GM23338 (cell line): Measurements from ENCODE around the gene TANGO6.
"Not testable (repeated sequence)": the region's sequence is repeated elsewhere in the genome, so short reads cannot be mapped to it uniquely, and the experiment has no call there.

ENCODE experiments used
- EZH2 ChIP-seq: fragments of 200-600 bp; sonication (generic); IDR thresholded peaks from one replicate; pipeline ENCODE4 v1.8.0; 2017; ENCODE audit warnings: antibody characterized with exemption, mild to moderate bottlenecking, low read depth; ENCODE audit not compliant: unreplicated experiment
- JUNB ChIP-seq: IDR thresholded peaks from one replicate; pipeline ENCODE4 v1.6.1; 2016; ENCODE audit warnings: antibody characterized with exemption; ENCODE audit not compliant: unreplicated experiment
- POLR2AphosphoS5 ChIP-seq: IDR thresholded peaks from 2 replicates; pipeline ENCODE4 v1.6.1; 2016; ENCODE audit warnings: antibody characterized with exemption, low read depth
- ZNF331 ChIP-seq: fragments of 250-450 bp; sonication (Bioruptor Pico); IDR thresholded peaks from 2 replicates; pipeline ENCODE4 v1.5.0; 2020; ENCODE audit warnings: low read depth, mild to moderate bottlenecking, moderate library complexity
- TF ChIP-seq, protein P1 (sequence below), 2 experiments: fragments of 200-600 bp in 1 of 2; sonication (generic) in 1 of 2; conservative IDR thresholded peaks; 2 replicates each; pipeline versions ENCODE4 v1.5.1 to v1.6.1; 2016 to 2017; ENCODE audit warnings: antibody characterized with exemption in 2 of 2, low read depth in 2 of 2, mild to moderate bottlenecking in 2 of 2, moderate library complexity in 1 of 2
- TF ChIP-seq, protein P2 (sequence below): IDR thresholded peaks from one replicate; pipeline ENCODE4 v1.6.1; 2018; ENCODE audit warnings: antibody characterized with exemption; ENCODE audit not compliant: unreplicated experiment

DNA sequence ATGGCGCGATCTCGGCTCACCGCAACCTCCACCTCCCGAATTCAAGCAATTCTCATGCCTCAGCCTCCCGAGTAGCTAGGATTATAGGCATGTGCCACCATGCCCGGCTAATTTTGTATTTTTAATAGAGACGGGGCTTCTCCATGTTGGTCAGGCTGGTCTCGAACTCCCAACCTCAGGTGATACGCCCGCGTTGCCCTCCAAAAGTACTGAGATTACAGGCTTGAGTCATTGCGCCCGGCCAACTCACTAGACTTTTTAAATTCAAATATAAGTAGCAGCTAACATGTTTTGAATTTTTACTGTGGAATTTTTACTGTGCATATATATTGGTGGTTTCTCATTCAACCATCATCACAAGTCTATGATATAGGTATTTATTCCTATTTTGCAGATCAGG, 281.6 kb downstream of the TANGO6 start:
- TF ChIP-seq, protein P1, sequence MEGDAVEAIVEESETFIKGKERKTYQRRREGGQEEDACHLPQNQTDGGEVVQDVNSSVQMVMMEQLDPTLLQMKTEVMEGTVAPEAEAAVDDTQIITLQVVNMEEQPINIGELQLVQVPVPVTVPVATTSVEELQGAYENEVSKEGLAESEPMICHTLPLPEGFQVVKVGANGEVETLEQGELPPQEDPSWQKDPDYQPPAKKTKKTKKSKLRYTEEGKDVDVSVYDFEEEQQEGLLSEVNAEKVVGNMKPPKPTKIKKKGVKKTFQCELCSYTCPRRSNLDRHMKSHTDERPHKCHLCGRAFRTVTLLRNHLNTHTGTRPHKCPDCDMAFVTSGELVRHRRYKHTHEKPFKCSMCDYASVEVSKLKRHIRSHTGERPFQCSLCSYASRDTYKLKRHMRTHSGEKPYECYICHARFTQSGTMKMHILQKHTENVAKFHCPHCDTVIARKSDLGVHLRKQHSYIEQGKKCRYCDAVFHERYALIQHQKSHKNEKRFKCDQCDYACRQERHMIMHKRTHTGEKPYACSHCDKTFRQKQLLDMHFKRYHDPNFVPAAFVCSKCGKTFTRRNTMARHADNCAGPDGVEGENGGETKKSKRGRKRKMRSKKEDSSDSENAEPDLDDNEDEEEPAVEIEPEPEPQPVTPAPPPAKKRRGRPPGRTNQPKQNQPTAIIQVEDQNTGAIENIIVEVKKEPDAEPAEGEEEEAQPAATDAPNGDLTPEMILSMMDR (conservative IDR thresholded peaks at IDR 0.05; ENCODE audit: low read depth in 2 of 2), result not testable (repeated sequence)
- not testable (repeated sequence) for TF ChIP-seq POLR2AphosphoS5; ZNF331 (CRISPR knock-in tag); EZH2; JUNB
- TF ChIP-seq, protein P2, sequence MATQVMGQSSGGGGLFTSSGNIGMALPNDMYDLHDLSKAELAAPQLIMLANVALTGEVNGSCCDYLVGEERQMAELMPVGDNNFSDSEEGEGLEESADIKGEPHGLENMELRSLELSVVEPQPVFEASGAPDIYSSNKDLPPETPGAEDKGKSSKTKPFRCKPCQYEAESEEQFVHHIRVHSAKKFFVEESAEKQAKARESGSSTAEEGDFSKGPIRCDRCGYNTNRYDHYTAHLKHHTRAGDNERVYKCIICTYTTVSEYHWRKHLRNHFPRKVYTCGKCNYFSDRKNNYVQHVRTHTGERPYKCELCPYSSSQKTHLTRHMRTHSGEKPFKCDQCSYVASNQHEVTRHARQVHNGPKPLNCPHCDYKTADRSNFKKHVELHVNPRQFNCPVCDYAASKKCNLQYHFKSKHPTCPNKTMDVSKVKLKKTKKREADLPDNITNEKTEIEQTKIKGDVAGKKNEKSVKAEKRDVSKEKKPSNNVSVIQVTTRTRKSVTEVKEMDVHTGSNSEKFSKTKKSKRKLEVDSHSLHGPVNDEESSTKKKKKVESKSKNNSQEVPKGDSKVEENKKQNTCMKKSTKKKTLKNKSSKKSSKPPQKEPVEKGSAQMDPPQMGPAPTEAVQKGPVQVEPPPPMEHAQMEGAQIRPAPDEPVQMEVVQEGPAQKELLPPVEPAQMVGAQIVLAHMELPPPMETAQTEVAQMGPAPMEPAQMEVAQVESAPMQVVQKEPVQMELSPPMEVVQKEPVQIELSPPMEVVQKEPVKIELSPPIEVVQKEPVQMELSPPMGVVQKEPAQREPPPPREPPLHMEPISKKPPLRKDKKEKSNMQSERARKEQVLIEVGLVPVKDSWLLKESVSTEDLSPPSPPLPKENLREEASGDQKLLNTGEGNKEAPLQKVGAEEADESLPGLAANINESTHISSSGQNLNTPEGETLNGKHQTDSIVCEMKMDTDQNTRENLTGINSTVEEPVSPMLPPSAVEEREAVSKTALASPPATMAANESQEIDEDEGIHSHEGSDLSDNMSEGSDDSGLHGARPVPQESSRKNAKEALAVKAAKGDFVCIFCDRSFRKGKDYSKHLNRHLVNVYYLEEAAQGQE, result not testable (repeated sequence)
